HCT116 (cell line): ENCODE data around the gene CREB3L1.

Experiments
- CBX3 ChIP-seq: IDR thresholded peaks from 2 replicates; pipeline ENCODE4 v1.6.1; 2012; ENCODE audit warnings: low read depth
- CTCF ChIP-seq, 3 experiments: fragments of 200-600 bp in 1 of 3; sonication (generic) in 1 of 3; IDR thresholded peaks in 2 of 3; conservative IDR thresholded peaks in 1 of 3; 2 replicates each; pipeline ENCODE4 v1.5.1; 2012 to 2017; ENCODE audit warnings: low read depth in 2 of 3, low read length in 2 of 3, antibody characterized with exemption in 1 of 3, borderline replicate concordance in 1 of 3, control low read depth in 1 of 3, mild to moderate bottlenecking in 1 of 3, mixed read lengths in 1 of 3, mixed run types in 1 of 3, moderate library complexity in 1 of 3; ENCODE audit not compliant: insufficient read depth in 1 of 3
- EZH2 ChIP-seq: fragments of 200-600 bp; sonication (generic); IDR thresholded peaks from 2 replicates; pipeline ENCODE4 v1.6.1; 2017; ENCODE audit warnings: antibody characterized with exemption, mixed run types
- MAX ChIP-seq: IDR thresholded peaks from 2 replicates; pipeline ENCODE4 v1.6.1; 2012
- POLR2A ChIP-seq: IDR thresholded peaks from 2 replicates; pipeline ENCODE4 v1.7.0; 2011; ENCODE audit warnings: borderline replicate concordance; ENCODE audit not compliant: insufficient read depth, insufficient read length; ENCODE audit errors: extremely low read depth
- POLR2AphosphoS5 ChIP-seq: IDR thresholded peaks from 2 replicates; pipeline ENCODE4 v1.6.1; 2011; ENCODE audit warnings: mild to moderate bottlenecking, low read depth, low read length, moderate library complexity
- RAD21 ChIP-seq: IDR thresholded peaks from 2 replicates; pipeline ENCODE4 v1.6.1; 2012; ENCODE audit warnings: low read depth, mild to moderate bottlenecking
- REST ChIP-seq: IDR thresholded peaks from 2 replicates; pipeline ENCODE4 v1.6.1; 2012; ENCODE audit warnings: low read depth
- SP1 ChIP-seq: IDR thresholded peaks from 2 replicates; pipeline ENCODE4 v1.6.1; 2012; ENCODE audit warnings: low read depth
- SRF ChIP-seq: IDR thresholded peaks from 2 replicates; pipeline ENCODE4 v1.6.1; 2012; ENCODE audit warnings: low read depth
- TCF7L2 ChIP-seq: IDR thresholded peaks from 2 replicates; pipeline ENCODE4 v1.7.0; 2011; ENCODE audit warnings: borderline replicate concordance, inconsistent platforms; ENCODE audit not compliant: insufficient read depth, insufficient read length; ENCODE audit errors: extremely low read depth
- YY1 ChIP-seq: IDR thresholded peaks from 2 replicates; pipeline ENCODE4 v1.6.1; 2011; ENCODE audit warnings: low read length, low read depth, moderate library complexity, mild to moderate bottlenecking; ENCODE audit not compliant: insufficient replicate concordance; ENCODE audit errors: extremely low read depth

DNA sequence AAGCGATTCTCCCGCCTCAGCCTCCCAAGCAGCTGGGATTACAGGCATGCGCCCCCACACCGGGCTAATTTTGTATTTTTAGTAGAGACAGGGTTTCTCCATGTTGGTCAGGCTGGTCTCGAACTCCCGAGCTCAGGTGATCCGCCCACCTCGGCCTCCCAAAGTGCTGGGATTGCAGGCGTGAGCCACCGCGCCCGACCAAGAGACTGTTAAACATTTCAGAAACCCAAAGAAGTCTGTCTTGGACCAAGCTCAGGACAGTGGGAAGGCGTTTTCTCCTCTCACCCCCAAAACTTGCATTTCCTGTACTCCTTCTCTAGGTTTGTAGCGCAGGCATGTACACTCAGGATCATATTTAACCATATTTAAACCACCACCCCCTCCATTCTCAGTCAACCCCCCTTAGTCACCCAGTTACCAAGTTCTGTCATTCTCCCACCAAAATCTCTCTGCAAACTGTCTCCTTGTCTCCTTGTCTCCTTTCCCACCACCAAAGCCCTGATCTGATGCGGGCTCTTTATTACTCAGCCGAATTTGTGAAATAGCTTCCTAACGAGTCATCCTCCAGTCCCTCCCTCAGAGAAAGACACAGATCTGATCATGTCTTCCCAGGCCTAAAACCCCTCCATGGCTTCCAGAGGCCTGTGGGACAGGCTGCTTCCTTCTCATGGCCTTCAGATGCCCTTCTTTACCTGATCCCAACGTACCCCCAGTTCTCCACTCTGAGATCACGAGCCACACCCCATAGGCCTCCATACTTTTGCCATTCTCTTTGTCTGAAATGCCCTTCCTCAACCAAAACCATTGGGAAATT lies 29.0 kb upstream of the CREB3L1 start:
- no peak for TF ChIP-seq POLR2A
- TF ChIP-seq SP1: peak; percentile 53; the same call in 1 of the 2 replicates
- no peak for TF ChIP-seq TCF7L2
- no peak for TF ChIP-seq CTCF (IDR thresholded peaks at IDR 0.05 in 2 of 3, conservative IDR thresholded peaks at IDR 0.05 in 1 of 3; ENCODE audit: borderline replicate concordance in 1 of 3, insufficient read depth in 1 of 3, low read depth in 2 of 3, low read length in 2 of 3)
- TF ChIP-seq POLR2AphosphoS5: no peak
- no peak for TF ChIP-seq SRF
- TF ChIP-seq RAD21: no peak
- TF ChIP-seq YY1: no peak
- no peak for TF ChIP-seq REST
- TF ChIP-seq EZH2: no peak
- TF ChIP-seq MAX: peak; percentile 17; the same call in 1 of the 2 replicates
- peak; percentile 40; the same call in 1 of the 2 replicates for TF ChIP-seq CBX3
